Fibroblast of lung (primary cell): Measurements from ENCODE around the gene ST6GAL2.

Experiments
- CTCF ChIP-seq, 2 donors: IDR thresholded peaks in 1 of 2; conservative IDR thresholded peaks in 1 of 2; 1 replicate in 1 of 2; 2 replicates in 1 of 2; pipeline ENCODE4 v1.5.1; 2011 to 2012; ENCODE audit warnings: low read length in 2 of 2, control low read depth in 1 of 2, inconsistent platforms in 1 of 2, low read depth in 1 of 2, mild to moderate bottlenecking in 1 of 2
- EZH2 ChIP-seq: IDR thresholded peaks from 2 replicates; pipeline ENCODE4 v1.5.1; 2012; ENCODE audit warnings: low read length, control low read depth, mild to moderate bottlenecking; ENCODE audit errors: missing control alignments

GRCh38 chr2:106831816-106832569 is 54.0 kb downstream of the ST6GAL2 start:
- TF ChIP-seq CTCF (conservative IDR thresholded peaks at IDR 0.05 in 1 of 2, IDR thresholded peaks at IDR 0.05 in 1 of 2; ENCODE audit: low read depth in 1 of 2, low read length in 2 of 2): no peak
- no peak for TF ChIP-seq EZH2
